Stimulated activated CD8-positive, alpha-beta memory T cell treated with anti-CD3 and anti-CD28 coated beads, Interleukin-2, amount 100 ng/mL, for 48 hours (primary cell): ENCODE measurements around the gene ACP4.

Source experiments
- DNase-seq, 2 donors: peaks; one replicate each; pipeline ENCODE4 v3.0.0-alpha.2; 2020; ENCODE audit warnings: low read depth in 2 of 2

Gene ACP4

GRCh38 chr19:50843701-50844221, 53.5 kb downstream of the ACP4 start:
- DNase-seq = no peak

GRCh38 chr19:50844296-50844935, 54.2 kb downstream of the ACP4 start:
- DNase-seq = no peak
